Measurements from ENCODE around the gene FBXO41.

Gene FBXO41

GRCh38 chr2:73268830-73269685 lies 15.2 kb downstream of the FBXO41 start (continued):
- TF ChIP-seq TCF7L2 (IDR thresholded peaks at IDR 0.05; ENCODE audit: borderline replicate concordance, low read depth, low read length) (no peak), KLF9 (tag by site-specific recombination; IDR thresholded peaks at IDR 0.05; ENCODE audit: low read depth) (no peak), TRIM28 (IDR thresholded peaks at IDR 0.05; ENCODE audit: borderline replicate concordance, low read length) (no peak), ZNF112 (tag by site-specific recombination; IDR thresholded peaks at IDR 0.05) (no peak), SP2 (tag by site-specific recombination; IDR thresholded peaks at IDR 0.05) (no peak), ZNF10 (tag by site-specific recombination; IDR thresholded peaks at IDR 0.05) (0 out of 2 replicates have a peak, but pooled peaks have one; percentile 21), ZNF426 (tag by site-specific recombination; IDR thresholded peaks at IDR 0.05) (no peak), ZNF510 (tag by site-specific recombination; IDR thresholded peaks at IDR 0.05; ENCODE audit: insufficient replicate concordance) (no peak), ZNF529 (tag by site-specific recombination; IDR thresholded peaks at IDR 0.05; ENCODE audit: insufficient replicate concordance) (no peak), ZNF768 (tag by site-specific recombination; IDR thresholded peaks at IDR 0.05) (no peak), ZNF560 (tag by site-specific recombination; IDR thresholded peaks at IDR 0.05; ENCODE audit: borderline replicate concordance) (peak; percentile 36; the same call in 1 of the 2 replicates), ZNF747 (tag by site-specific recombination; IDR thresholded peaks at IDR 0.05) (no peak), ZBTB6 (tag by site-specific recombination; IDR thresholded peaks at IDR 0.05) (peak; percentile 41; the same call in 1 of the 2 replicates), ZNF184 (tag by site-specific recombination; IDR thresholded peaks at IDR 0.05) (no peak), ZBTB48 (tag by site-specific recombination; IDR thresholded peaks at IDR 0.05) (no peak), ZNF26 (tag by site-specific recombination; IDR thresholded peaks at IDR 0.05) (no peak)

- H3K27ac ChIP-seq (ENCODE audit: extremely low read depth, low read depth, low read length): peak overlapping the region; percentile 53; the same call in 1 of the 2 replicates
- POLR2A ChIA-PET: interaction anchor here (1.3 to 2.1 kb wide), 3 partner anchors 12 to 35 kb away, joined by 4 to 7 read pairs (median 5); partner anchors contain the start of genes CCT7 and PRADC1
- TF ChIP-seq ZNF121 (tag by site-specific recombination; IDR thresholded peaks at IDR 0.05) (peak; percentile 66; the same call in 1 of the 2 replicates), ZNF362 (tag by site-specific recombination; IDR thresholded peaks at IDR 0.05) (no peak), KLF16 (tag by site-specific recombination; IDR thresholded peaks at IDR 0.05) (0 out of 2 replicates have a peak, but pooled peaks have one; percentile 9)
- peak overlapping the region; percentile 44 for H3K4me3 ChIP-seq (ENCODE audit: low read depth, low read length)
- peaks cover 4% of the 10 kb centered on the region; the same call in 1 of the 2 replicates for H3K4me1 ChIP-seq (ENCODE audit: control insufficient read depth, insufficient read depth, low read length)
- H3K9me3 ChIP-seq (ENCODE audit: control insufficient read depth, insufficient read depth, low read depth, low read length): no peaks in the 10 kb centered on the region
- CTCF ChIA-PET: interaction anchor here (0.7 to 2.1 kb wide), 8 partner anchors 9 to 156 kb away, joined by 3 to 8 read pairs (median 6); no protein-coding TSS in a partner anchor
- H3K36me3 ChIP-seq (ENCODE audit: control insufficient read depth in 2 of 2, insufficient read depth in 1 of 2, low read length in 2 of 2): peaks cover 0 to 32% of the 10 kb centered on the region in 2 experiments; a peak in 2 of 3 replicates
These were observed 15.9 kb downstream of the FBXO41 start for GRCh38 chr2:73268366-73268829.

Measured in HEK293 (cell line).